IPS-18c (cell line): ENCODE data around the gene WDR20.
"Not testable (repeated sequence)": the region's sequence is repeated elsewhere in the genome, so short reads cannot be mapped to it uniquely, and the experiment has no call there.

Experiments
- H3K4me3 ChIP-seq: 2 replicates; pipeline ENCODE4 v1.7.0; 2013; ENCODE audit warnings: low read depth, mild to moderate bottlenecking, low read length, moderate library complexity; ENCODE audit not compliant: insufficient read depth
- H3K9me3 ChIP-seq: one replicate; pipeline ENCODE4 v1.6.1; 2013; ENCODE audit warnings: mild to moderate bottlenecking, low read length, moderate library complexity; ENCODE audit not compliant: control insufficient read depth, insufficient read depth

WDR20 gene

DNA sequence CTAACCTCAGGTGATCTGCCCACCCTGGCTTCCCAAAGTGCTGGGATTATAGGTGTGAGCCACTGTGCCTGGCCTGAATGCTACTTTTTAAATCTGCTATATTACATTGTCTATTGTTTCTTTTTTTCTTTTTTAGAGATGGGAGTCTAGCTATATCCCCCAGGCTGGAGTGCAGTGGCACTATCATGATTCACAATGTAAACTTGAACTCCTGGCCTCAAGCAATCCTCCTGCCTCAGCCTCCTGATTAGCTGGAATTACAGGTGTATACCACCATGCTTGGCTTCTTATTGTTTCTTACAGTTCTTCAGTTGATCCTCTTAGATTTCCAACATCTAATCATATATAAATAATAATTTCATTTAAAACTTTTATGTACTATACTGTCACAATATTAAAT, 15.3 kb upstream of the WDR20 start:
- Histone ChIP-seq H3K9me3 (no peaks in the 10 kb centered on the region), H3K4me3 (no peak overlapping the region)

DNA sequence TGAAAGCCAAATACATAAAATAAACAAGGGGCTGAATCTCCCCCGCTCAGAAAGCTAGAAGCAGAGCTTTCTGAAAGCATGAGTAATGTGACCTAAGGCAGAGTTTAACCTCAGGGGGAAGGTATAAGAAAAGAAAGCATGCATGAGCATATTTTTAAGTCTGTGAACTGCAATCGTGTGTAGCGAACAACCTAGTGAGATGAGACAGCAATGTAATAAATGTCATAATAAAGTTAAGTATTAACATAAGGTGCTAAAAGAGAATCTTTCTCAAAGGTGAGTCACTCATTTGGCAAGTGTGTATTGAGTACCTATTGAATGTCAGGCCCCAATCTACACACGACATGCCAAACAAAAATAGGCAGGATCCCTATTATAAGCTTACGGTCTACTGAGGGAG, 14.2 kb upstream of the WDR20 start:
- Histone ChIP-seq H3K9me3 (no peaks in the 10 kb centered on the region), H3K4me3 (no peak overlapping the region)

- Histone ChIP-seq H3K9me3 (no peaks in the 10 kb centered on the region), H3K4me3 (no peak overlapping the region)
Measured at GRCh38 chr14:102126807-102127455, 12.8 kb upstream of the WDR20 start.

- Histone ChIP-seq H3K9me3 (no peaks in the 10 kb centered on the region), H3K4me3 (no peak overlapping the region)
Measured at GRCh38 chr14:102131741-102132140, 8.0 kb upstream of the WDR20 start.

DNA sequence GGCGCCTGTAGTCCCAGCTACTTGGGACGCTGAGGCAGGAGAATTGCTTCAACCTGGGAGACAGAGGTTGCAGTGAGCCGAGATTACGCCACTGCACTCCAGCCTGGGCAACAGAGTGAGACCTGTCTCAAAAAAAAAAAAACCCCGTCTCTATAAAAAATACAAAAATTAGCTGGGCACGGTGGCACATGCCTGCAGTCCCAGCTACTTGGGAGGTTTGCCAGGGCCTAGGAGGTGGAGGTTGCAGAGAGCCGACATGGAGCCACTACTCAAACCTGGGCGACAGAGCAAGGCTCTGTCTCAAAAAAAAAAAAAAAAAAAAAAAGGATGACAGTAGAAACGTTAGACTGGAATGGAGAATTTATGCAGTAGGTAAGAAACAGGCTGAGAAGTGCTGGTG, 5.7 kb upstream of the WDR20 start:
- not testable (repeated sequence) for H3K4me3 ChIP-seq, H3K9me3 ChIP-seq

GRCh38 chr14:102134719-102135118, 5.0 kb upstream of the WDR20 start:
- H3K4me3 ChIP-seq, H3K9me3 ChIP-seq: not testable (repeated sequence)

GRCh38 chr14:102135456-102135855, 4.2 kb upstream of the WDR20 start:
- H3K4me3 ChIP-seq, H3K9me3 ChIP-seq: not testable (repeated sequence)

- Histone ChIP-seq H3K4me3 (peak overlapping the region; percentile 98), H3K9me3 (no peaks in the 10 kb centered on the region)
Measured at GRCh38 chr14:102138535-102138934, 1.2 kb upstream of the WDR20 start.

DNA sequence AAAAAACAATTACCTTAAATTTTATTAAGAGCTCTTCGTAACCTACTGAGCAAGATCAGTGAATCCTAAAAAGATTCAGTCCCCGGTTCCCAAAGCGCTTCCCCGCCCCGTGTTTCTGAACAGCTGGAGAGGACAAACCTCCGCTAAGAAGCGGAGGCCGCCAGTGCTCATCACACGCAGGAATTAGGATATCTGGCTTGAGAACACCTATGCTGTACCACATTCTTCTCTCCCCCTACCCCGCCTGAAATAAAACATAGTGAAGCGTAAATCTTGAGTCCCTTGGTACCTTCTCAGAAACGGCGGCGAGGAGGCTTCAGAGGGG, 774 bp upstream of the WDR20 start:
- Histone ChIP-seq H3K4me3 (peak overlapping the region; percentile 98), H3K9me3 (no peaks in the 10 kb centered on the region)

GRCh38 chr14:102140027-102140749, 491 bp downstream of the WDR20 start:
- Histone ChIP-seq H3K4me3 (peak overlapping the region; percentile 98), H3K9me3 (no peaks in the 10 kb centered on the region)

DNA sequence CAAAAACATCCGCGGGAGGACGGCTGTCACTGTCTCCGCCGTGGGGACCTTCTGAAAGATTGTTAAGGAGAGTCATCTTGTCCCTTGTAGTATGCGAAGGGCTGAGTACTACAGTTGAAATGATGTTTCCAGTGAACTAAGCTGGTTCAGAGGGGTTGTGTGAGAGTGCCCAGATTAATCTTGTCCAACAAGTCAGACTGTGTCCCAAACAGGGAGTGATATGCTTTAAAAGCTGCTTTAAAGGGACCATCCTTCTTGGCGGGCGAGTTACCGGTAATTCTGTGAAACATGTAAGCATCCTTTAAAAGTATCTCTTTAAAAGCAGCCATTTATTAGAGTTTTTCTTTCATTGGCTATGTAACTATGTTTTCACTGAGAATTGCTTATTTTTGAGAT, 1.1 kb downstream of the WDR20 start:
- H3K9me3 ChIP-seq = no peaks in the 10 kb centered on the region
- peak overlapping the region; percentile 98 for H3K4me3 ChIP-seq

DNA sequence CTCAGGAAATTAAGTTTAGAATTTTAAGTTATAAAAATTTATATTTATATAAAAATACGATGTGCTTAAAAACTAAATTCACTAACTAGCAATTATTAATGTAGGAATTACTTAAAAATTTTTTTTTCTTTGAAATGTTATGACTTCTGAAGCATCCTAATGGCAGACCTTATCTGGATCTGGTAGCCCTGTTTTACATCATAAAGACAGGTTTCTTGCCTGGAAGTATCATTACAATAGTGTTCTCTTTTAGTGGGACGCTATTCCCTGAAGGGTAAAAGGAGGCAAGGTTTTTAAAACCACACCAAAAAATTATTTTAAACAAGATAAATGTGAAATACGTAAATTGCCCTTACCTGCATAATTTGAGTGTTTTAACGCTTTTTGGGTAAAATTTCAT, 2.1 kb downstream of the WDR20 start:
- Histone ChIP-seq H3K4me3 (no peak overlapping the region), H3K9me3 (no peaks in the 10 kb centered on the region)

- Histone ChIP-seq H3K9me3 (no peaks in the 10 kb centered on the region), H3K4me3 (no peak overlapping the region)
Measured at GRCh38 chr14:102144914-102145313, 5.2 kb downstream of the WDR20 start.

- H3K9me3 ChIP-seq = no peaks in the 10 kb centered on the region
- no peak overlapping the region for H3K4me3 ChIP-seq
Measured at GRCh38 chr14:102145395-102145794, 5.7 kb downstream of the WDR20 start.

DNA sequence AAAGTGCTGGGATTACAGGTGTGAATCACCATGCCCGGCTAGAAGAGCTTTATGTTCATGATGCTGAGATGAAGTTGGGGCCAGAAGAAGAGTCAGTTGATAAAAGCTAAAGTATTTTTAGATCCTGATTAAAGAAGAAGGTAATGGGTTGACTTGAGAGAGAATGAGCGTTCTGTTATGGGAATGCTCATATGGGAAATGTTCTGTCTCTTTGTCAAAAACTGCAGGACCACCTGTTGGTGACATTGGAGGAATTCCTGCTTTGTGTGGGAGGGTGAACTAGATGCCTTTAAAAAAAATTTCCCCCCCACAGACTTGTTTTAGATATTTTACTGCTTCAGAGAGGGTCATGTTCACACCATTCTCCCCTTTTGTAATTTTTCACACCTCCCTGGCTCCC, 6.7 kb downstream of the WDR20 start:
- Histone ChIP-seq H3K4me3 (no peak overlapping the region), H3K9me3 (no peaks in the 10 kb centered on the region)

DNA sequence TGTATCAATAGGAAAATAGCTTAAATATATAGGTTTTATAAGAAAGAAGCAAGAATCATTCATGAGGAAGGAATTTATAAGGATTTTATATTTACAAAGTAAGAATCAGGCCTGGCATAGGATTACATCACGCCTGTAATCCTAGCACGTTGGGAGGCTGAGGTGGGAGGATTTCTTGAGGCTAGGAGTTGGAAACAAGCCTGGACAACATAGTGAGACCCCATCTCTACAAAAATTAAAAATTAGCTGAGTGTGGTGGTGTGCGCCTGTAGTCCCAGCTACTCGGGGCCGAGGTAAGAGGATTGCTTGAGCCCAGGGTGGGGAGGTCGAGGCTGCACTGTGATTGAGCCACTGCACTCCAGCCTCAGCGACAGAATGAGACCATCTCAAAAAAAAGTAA, 10.4 kb downstream of the WDR20 start:
- Histone ChIP-seq H3K9me3 (no peaks in the 10 kb centered on the region), H3K4me3 (no peak overlapping the region)

- no peaks in the 10 kb centered on the region for H3K9me3 ChIP-seq
- no peak overlapping the region for H3K4me3 ChIP-seq
Measured at GRCh38 chr14:102150744-102151143, 11.0 kb downstream of the WDR20 start.

DNA sequence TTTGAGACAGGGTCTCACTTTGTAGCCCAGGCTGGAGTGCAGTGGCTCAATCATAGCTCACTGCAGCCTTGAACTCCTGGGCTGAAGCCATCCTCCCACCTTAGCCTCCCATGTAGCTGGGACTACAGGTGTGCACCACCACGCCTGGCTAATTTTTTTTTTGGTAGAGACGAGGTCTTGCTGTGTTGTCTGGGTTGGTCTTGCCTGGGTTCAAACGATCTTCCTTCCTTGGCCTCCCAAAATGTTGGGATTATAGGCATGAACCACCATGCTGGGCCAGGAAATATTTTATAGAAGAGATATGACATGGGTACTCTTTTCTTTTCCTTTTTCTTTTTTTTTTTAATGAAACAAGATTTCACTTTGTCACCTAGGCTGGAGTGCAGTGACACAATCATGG, 11.7 kb downstream of the WDR20 start:
- H3K4me3 ChIP-seq, H3K9me3 ChIP-seq: not testable (repeated sequence)

- Histone ChIP-seq H3K4me3 (no peak overlapping the region), H3K9me3 (no peaks in the 10 kb centered on the region)
Measured at GRCh38 chr14:102154121-102154520, 14.4 kb downstream of the WDR20 start.
